GM18502 (cell line): ENCODE results near the gene NFIB.

Experiments
- ATAC-seq: cut with Tn5 transposase; IDR thresholded peaks from one replicate; pipeline ENCODE4 v1.9.1; 2021; ENCODE audit warnings: mild to moderate bottlenecking; ENCODE audit not compliant: unreplicated experiment, poor library complexity

Gene NFIB

GRCh38 chr9:14168381-14168780 lies 145.6 kb downstream of the NFIB start:
- ATAC-seq, result no peak

- no peak for ATAC-seq
These were observed 148.4 kb downstream of the NFIB start for GRCh38 chr9:14165376-14166035.

GRCh38 chr9:14164908-14165307 lies 149.0 kb downstream of the NFIB start:
- no peak for ATAC-seq

GRCh38 chr9:14159440-14160216 lies 154.3 kb downstream of the NFIB start:
- ATAC-seq, result no peak

- ATAC-seq, result no peak
These were observed 155.0 kb downstream of the NFIB start for GRCh38 chr9:14158916-14159315.

GRCh38 chr9:14158136-14158813 lies 155.7 kb downstream of the NFIB start:
- ATAC-seq, result no peak

- ATAC-seq, result no peak
These were observed 156.8 kb downstream of the NFIB start for GRCh38 chr9:14157191-14157590.

- peak; percentile 97 for ATAC-seq
These were observed 157.9 kb downstream of the NFIB start for GRCh38 chr9:14156046-14156445.

- no peak for ATAC-seq
These were observed 158.7 kb downstream of the NFIB start for GRCh38 chr9:14155237-14155636.

- no peak for ATAC-seq
These were observed 160.6 kb downstream of the NFIB start for GRCh38 chr9:14153310-14153720.

- ATAC-seq, result no peak
These were observed 162.5 kb downstream of the NFIB start for GRCh38 chr9:14151451-14151850.

GRCh38 chr9:14148501-14149103 lies 165.3 kb downstream of the NFIB start:
- no peak for ATAC-seq

GRCh38 chr9:14147738-14148137 lies 166.2 kb downstream of the NFIB start:
- no peak for ATAC-seq

GRCh38 chr9:14146201-14146874 lies 167.6 kb downstream of the NFIB start:
- ATAC-seq, result no peak

- ATAC-seq, result no peak
These were observed 169.7 kb downstream of the NFIB start for GRCh38 chr9:14144215-14144614.

GRCh38 chr9:14141699-14142098 lies 172.2 kb downstream of the NFIB start:
- ATAC-seq, result no peak

- no peak for ATAC-seq
These were observed 173.7 kb downstream of the NFIB start for GRCh38 chr9:14140096-14140697.

- ATAC-seq, result no peak
These were observed 174.7 kb downstream of the NFIB start for GRCh38 chr9:14139287-14139686.

- no peak for ATAC-seq
These were observed 177.1 kb downstream of the NFIB start for GRCh38 chr9:14136646-14137370.
